Psoas muscle (tissue), 8 donors: ENCODE measurements around the gene GNG8. TPM values are rescaled to one million over a fixed set of nuclear protein-coding genes. Genes with fewer than 3 reads are reported as not detected.

ENCODE experiments used
- ATAC-seq, 4 donors: fragments of 200-7000 bp; cut with Tn5 transposase; one replicate each; pipeline ENCODE4 v1.9.1; 2020; ENCODE audit warnings: moderate library complexity in 3 of 4, mild to moderate bottlenecking in 2 of 4
- DNase-seq, 2 donors: peaks; one replicate each; pipeline ENCODE4 v3.0.0-alpha.2; 2020
- H3K27ac ChIP-seq: fragments of 200-600 bp; one replicate; pipeline ENCODE4 v1.8.0; 2022
- H3K27me3 ChIP-seq, 3 donors: fragments of 200-600 bp in 1 of 3; one replicate each; pipeline versions ENCODE4 v1.6.1 to v1.8.0; 2013 to 2022; ENCODE audit warnings: low read length in 2 of 3, mild to moderate bottlenecking in 2 of 3, moderate library complexity in 1 of 3; ENCODE audit not compliant: insufficient read depth in 3 of 3
- H3K36me3 ChIP-seq, 2 donors: fragments of 200-600 bp in 1 of 2; one replicate each; pipeline versions ENCODE4 v1.6.1 to v1.8.0; 2013 to 2022; ENCODE audit warnings: low read depth in 1 of 2, mild to moderate bottlenecking in 1 of 2, moderate library complexity in 1 of 2; ENCODE audit not compliant: insufficient read depth in 1 of 2
- H3K4me1 ChIP-seq: fragments of 200-600 bp; one replicate; pipeline ENCODE4 v1.8.0; 2022
- H3K4me3 ChIP-seq: fragments of 200-600 bp; one replicate; pipeline ENCODE4 v1.8.0; 2022; ENCODE audit warnings: mild to moderate bottlenecking
- H3K9me3 ChIP-seq: fragments of 200-600 bp; one replicate; pipeline ENCODE4 v1.8.0; 2022
- WGBS, 3 donors: extraction: QIAGEN DNeasy Blood & Tissue Kit; methylation state at CpG; one replicate each; pipeline versions ENCODE4 v1.1.6 to v1.1.7; 2013; 5-methylcytosine and 5-hydroxymethylcytosine counted together
- intact Hi-C, 2 donors: fragments of 100-400 bp; cut with DNase I; formaldehyde crosslinking; loops; one replicate each; pipeline versions ENCODE4 v1.11.0 to v1.14.2; 2022
- polyA plus RNA-seq, 3 donors: library from polyadenylated mRNA; stranded (reverse); fragments of 200-250 nt; gene quantifications; one replicate each; pipeline ENCODE4 v1.2.3, GENCODE V29; 2013
- total RNA-seq, 4 donors: library from RNA; stranded (reverse); fragmentation: NEBNext Ultra II Directional in 2 of 4; extraction: Animal tissue kit (Norgen Biotek cat#: 25700) in 2 of 4; gene quantifications; one replicate each; pipeline versions ENCODE4 v1.2.1 to v1.2.4, GENCODE V29; 2021 to 2023
- TF ChIP-seq, protein P1 (sequence below): fragments of 200-600 bp; IDR thresholded peaks from one replicate; pipeline ENCODE4 v1.8.0; 2022; ENCODE audit warnings: antibody characterized with exemption
- donor health status: healthy with polysubstance abuse.
- donor health status: DM: no; HTN: no; CAD: no; lungs with moderate emphysema.
- donor health status: Bipolar disorder and iron deficiency.
- donor health status: healthy.
- donor health status: DM: yes; HTN: yes; CAD: no.
- donor health status: DM: no; HTN: no; CAD: no.
- donor health status: DM: no; HTN: no; CAD: no.
- donor health status: DM: yes; HTN: yes; CAD: no.

The GNG8 gene
- total and polyA plus RNA-seq, 7 donors = not detected

GRCh38 chr19:46634045-46634655 lies 1.9 kb downstream of the GNG8 start:
- ATAC-seq (peak; percentile 80 to 90 (median 88)), DNase-seq (peak; percentile 81 to 91)
- H3K36me3 ChIP-seq = no peaks in the 10 kb centered on the region
- 2 to 4% (median 3%) methylated on average over 30 to 38 of the region's 38 CpGs for WGBS, 3 donors
- H3K4me1 ChIP-seq = peaks cover 13% of the 10 kb centered on the region
- peak overlapping the region; percentile 54 for H3K4me3 ChIP-seq
- H3K27me3 ChIP-seq = peaks cover 0 to 60% (median 23%) of the 10 kb centered on the region in 3 donors
- no peaks in the 10 kb centered on the region for H3K9me3 ChIP-seq
- TF ChIP-seq, protein P1, sequence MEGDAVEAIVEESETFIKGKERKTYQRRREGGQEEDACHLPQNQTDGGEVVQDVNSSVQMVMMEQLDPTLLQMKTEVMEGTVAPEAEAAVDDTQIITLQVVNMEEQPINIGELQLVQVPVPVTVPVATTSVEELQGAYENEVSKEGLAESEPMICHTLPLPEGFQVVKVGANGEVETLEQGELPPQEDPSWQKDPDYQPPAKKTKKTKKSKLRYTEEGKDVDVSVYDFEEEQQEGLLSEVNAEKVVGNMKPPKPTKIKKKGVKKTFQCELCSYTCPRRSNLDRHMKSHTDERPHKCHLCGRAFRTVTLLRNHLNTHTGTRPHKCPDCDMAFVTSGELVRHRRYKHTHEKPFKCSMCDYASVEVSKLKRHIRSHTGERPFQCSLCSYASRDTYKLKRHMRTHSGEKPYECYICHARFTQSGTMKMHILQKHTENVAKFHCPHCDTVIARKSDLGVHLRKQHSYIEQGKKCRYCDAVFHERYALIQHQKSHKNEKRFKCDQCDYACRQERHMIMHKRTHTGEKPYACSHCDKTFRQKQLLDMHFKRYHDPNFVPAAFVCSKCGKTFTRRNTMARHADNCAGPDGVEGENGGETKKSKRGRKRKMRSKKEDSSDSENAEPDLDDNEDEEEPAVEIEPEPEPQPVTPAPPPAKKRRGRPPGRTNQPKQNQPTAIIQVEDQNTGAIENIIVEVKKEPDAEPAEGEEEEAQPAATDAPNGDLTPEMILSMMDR = no peak
- intact Hi-C loops = no loop called here
- H3K27ac ChIP-seq = no peak overlapping the region

DNA sequence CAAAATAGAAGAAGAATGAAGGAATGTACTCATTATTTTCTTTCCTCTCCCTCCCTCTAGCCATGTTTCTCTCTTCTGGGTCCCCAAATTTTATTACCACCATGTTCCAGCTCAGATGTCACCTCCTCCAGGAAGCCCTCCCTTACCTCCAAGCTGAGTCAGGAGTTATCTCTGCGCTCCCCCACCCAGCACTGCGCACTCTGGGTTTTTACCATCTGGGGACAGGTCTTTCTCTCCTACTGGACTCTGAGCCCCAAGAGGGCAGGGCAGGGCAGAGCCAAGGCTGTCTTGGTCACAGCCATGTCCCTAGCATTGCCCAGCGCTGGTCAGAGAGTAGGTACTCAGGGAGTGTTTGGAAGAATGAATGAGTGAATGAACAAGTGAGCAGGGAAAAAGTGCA lies 2.9 kb downstream of the GNG8 start:
- intact Hi-C loops = no loop called here
- Histone ChIP-seq H3K9me3 (no peaks in the 10 kb centered on the region), H3K4me3 (no peak overlapping the region), H3K36me3 (no peaks in the 10 kb centered on the region), H3K27ac (no peak overlapping the region), H3K4me1 (peaks cover 9% of the 10 kb centered on the region), H3K27me3 (peaks cover 0 to 56% (median 23%) of the 10 kb centered on the region in 3 donors)
- TF ChIP-seq, protein P1 = no peak
- ATAC-seq (no peak), DNase-seq (no peak)
- 86 to 91% (median 89%) methylated on average over 3 of the region's 3 CpGs for WGBS, 3 donors

- ATAC-seq (no peak), DNase-seq (peak; percentile 77 to 82)
- H3K4me1 ChIP-seq = peaks cover 9% of the 10 kb centered on the region
- H3K36me3 ChIP-seq = no peaks in the 10 kb centered on the region
- no peaks in the 10 kb centered on the region for H3K9me3 ChIP-seq
- WGBS, 3 donors = 45 to 51% (median 49%) methylated on average over 6 of the region's 6 CpGs
- no peak overlapping the region for H3K27ac ChIP-seq
- TF ChIP-seq, protein P1 = no peak
- H3K27me3 ChIP-seq = peaks cover 0 to 41% (median 22%) of the 10 kb centered on the region in 3 donors
- intact Hi-C loops = no loop called here
- no peak overlapping the region for H3K4me3 ChIP-seq
Observed at GRCh38 chr19:46631481-46631880, 4.5 kb downstream of the GNG8 start.

DNA sequence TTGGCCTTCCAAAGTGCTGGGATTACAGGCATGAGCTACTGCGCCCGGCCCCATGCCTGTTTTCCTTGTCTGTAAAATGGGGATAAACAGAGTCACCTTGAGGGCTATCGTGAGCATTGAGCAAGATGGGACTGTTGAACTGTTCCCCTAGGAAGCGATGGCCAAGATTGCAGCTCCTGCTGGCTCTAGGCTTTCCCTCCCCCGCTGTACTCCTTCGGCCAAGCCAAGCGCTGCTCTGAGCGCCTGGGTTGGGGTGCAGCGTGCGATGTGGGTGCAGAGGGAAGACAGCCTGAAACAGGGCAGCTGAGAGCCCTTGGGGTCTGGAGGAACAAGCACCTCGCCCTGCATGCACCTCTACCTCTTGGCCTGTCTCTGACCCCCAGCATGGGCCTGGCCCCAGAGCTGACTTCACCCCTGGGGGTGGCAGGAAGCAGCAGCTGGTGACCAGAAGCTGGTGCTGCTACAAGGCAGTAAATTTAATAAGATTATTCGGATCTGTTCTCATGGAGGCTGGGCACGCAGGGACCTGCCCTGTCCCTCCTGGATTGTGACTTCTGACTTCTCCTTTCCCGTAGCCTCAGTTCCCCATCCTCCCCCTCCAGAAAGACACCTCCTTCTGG lies 5.3 kb downstream of the GNG8 start:
- H3K27me3 ChIP-seq = peaks cover 0 to 35% (median 21%) of the 10 kb centered on the region in 3 donors
- intact Hi-C loops = no loop called here
- TF ChIP-seq, protein P1 = no peak
- H3K9me3 ChIP-seq = no peaks in the 10 kb centered on the region
- WGBS, 3 donors = 79 to 88% (median 83%) methylated on average over 14 of the region's 14 CpGs
- no peaks in the 10 kb centered on the region for H3K36me3 ChIP-seq
- no peak overlapping the region for H3K27ac ChIP-seq
- peaks cover 9% of the 10 kb centered on the region for H3K4me1 ChIP-seq
- no peak overlapping the region for H3K4me3 ChIP-seq
- ATAC-seq (no peak), DNase-seq (no peak)
